SU-DHL-6 (cell line): ENCODE measurements around the gene WFDC1.

Experiments
- CTCF ChIP-seq: fragments of 200-600 bp; sonication (generic); IDR thresholded peaks from one replicate; pipeline ENCODE4 v1.5.1; 2017; ENCODE audit warnings: antibody characterized with exemption, mild to moderate bottlenecking, low read length, moderate library complexity; ENCODE audit not compliant: insufficient read depth, poor library complexity, severe bottlenecking
- EZH2phosphoT487 ChIP-seq: fragments of 200-600 bp; sonication (generic), shearing (Covaris generic); conservative IDR thresholded peaks from 2 replicates; pipeline ENCODE4 v1.6.1; 2018; ENCODE audit warnings: mild to moderate bottlenecking, antibody characterized with exemption, low read length, moderate library complexity, mixed read lengths

DNA sequence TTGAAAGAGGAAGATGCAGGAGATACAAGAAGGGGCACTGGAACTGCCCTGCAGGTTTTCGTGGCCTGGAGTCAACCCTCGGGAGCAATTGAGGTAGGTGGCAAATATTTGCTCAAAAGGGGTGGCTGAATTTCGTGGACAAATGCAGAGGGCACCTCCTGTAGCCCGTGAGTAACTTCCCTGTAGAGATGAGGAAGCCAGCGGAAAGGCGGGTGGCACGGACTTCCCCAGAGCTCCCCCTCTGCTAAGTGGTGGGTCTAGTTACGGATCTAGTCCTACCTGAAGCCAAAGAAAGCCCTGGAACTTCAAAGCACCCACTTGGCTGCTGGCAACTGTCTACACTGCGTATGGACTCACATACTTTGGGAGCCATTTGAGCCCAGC lies 72.6 kb downstream of the WFDC1 start:
- TF ChIP-seq CTCF (no peak), EZH2phosphoT487 (no peak)
